HepG2 (cell line): Measurements from ENCODE around the gene JDP2. TPM values are rescaled to one million over a fixed set of nuclear protein-coding genes. Genes with fewer than 3 reads are reported as not detected.

ENCODE experiments used
- ETV6 ChIP-seq: sonication (generic); formaldehyde crosslinking; conservative IDR thresholded peaks from 2 replicates; pipeline ENCODE4 v1.4.0; 2020; ENCODE audit warnings: missing genetic modification reagents
- HOMEZ ChIP-seq: IDR thresholded peaks from 2 replicates; pipeline ENCODE4 v1.6.1; 2016; ENCODE audit warnings: low read depth
- HOXA3 ChIP-seq: sonication (generic); formaldehyde crosslinking; IDR thresholded peaks from 2 replicates; pipeline ENCODE4 v1.5.0; 2020; ENCODE audit warnings: missing genetic modification reagents
- HOXD1 ChIP-seq: sonication (generic); formaldehyde crosslinking; IDR thresholded peaks from 2 replicates; pipeline ENCODE4 v1.5.0; 2020; ENCODE audit warnings: missing genetic modification reagents
- IKZF4 ChIP-seq: sonication (generic); formaldehyde crosslinking; IDR thresholded peaks from 2 replicates; pipeline ENCODE4 v1.5.1; 2020; ENCODE audit warnings: borderline replicate concordance, mild to moderate bottlenecking, low read depth, missing genetic modification reagents; ENCODE audit errors: not compliant biosample characterization
- MAFG ChIP-seq: sonication (generic); formaldehyde crosslinking; IDR thresholded peaks from 2 replicates; pipeline ENCODE4 v1.5.1; 2020; ENCODE audit warnings: mild to moderate bottlenecking, missing genetic modification reagents
- NFE2L2 ChIP-seq: fragments of 150-350 bp; IDR thresholded peaks from 2 replicates; pipeline ENCODE4 v1.6.1; 2014; ENCODE audit warnings: low read length
- NR2F2 ChIP-seq: IDR thresholded peaks from 2 replicates; pipeline ENCODE4 v1.6.1; 2012; ENCODE audit warnings: low read depth, inconsistent platforms, borderline replicate concordance
- NR2F6 ChIP-seq, 2 experiments: IDR thresholded peaks; 2 replicates each; pipeline ENCODE4 v1.6.1; 2016; ENCODE audit warnings: antibody characterized with exemption in 1 of 2, mild to moderate bottlenecking in 1 of 2
- NR3C1 ChIP-seq: sonication (generic); formaldehyde crosslinking; IDR thresholded peaks from 2 replicates; pipeline ENCODE4 v1.4.0; 2020; ENCODE audit warnings: missing genetic modification reagents
- PLRG1 ChIP-seq: fragments of 450-650 bp; conservative IDR thresholded peaks from 2 replicates; pipeline ENCODE4 v1.6.1; 2016
- SOX13 ChIP-seq, 3 experiments: fragments of 450-650 bp in 1 of 3; sonication (generic) in 1 of 3; formaldehyde crosslinking in 1 of 3; IDR thresholded peaks in 2 of 3; conservative IDR thresholded peaks in 1 of 3; 2 replicates each; pipeline versions ENCODE4 v1.5.0 to v1.6.1; 2016 to 2020; ENCODE audit warnings: antibody characterized with exemption in 1 of 3, mild to moderate bottlenecking in 1 of 3, missing compliant biosample characterization in 1 of 3, missing genetic modification reagents in 1 of 3, moderate library complexity in 1 of 3
- SOX5 ChIP-seq: IDR thresholded peaks from 2 replicates; pipeline ENCODE4 v1.6.1; 2016; ENCODE audit warnings: borderline replicate concordance
- THYN1 ChIP-seq: sonication (generic); formaldehyde crosslinking; IDR thresholded peaks from 2 replicates; pipeline ENCODE4 v1.8.1; 2023; ENCODE audit warnings: low read depth, mild to moderate bottlenecking, moderate library complexity, missing genetic modification reagents, borderline replicate concordance
- TSC22D2 ChIP-seq: sonication (generic); formaldehyde crosslinking; IDR thresholded peaks from 2 replicates; pipeline ENCODE4 v1.5.1; 2020; ENCODE audit warnings: missing genetic modification reagents, mild to moderate bottlenecking, borderline replicate concordance
- ZBTB1 ChIP-seq: sonication (generic); formaldehyde crosslinking; IDR thresholded peaks from 2 replicates; pipeline ENCODE4 v1.4.0; 2020; ENCODE audit warnings: missing genetic modification reagents, borderline replicate concordance
- ZBTB7A ChIP-seq: sonication (generic); formaldehyde crosslinking; IDR thresholded peaks from 2 replicates; pipeline ENCODE4 v1.8.0; 2022; ENCODE audit warnings: mild to moderate bottlenecking, missing genetic modification reagents
- ZNF543 ChIP-seq: sonication (generic); formaldehyde crosslinking; IDR thresholded peaks from 2 replicates; pipeline ENCODE4 v1.4.0; 2020; ENCODE audit warnings: mild to moderate bottlenecking, missing genetic modification reagents
- ZNF569 ChIP-seq: sonication (generic); formaldehyde crosslinking; IDR thresholded peaks from 2 replicates; pipeline ENCODE4 v1.5.0; 2020; ENCODE audit warnings: mild to moderate bottlenecking, missing genetic modification reagents, moderate library complexity, borderline replicate concordance
- ZNF644 ChIP-seq: IDR thresholded peaks from 2 replicates; pipeline ENCODE4 v1.6.1; 2016; ENCODE audit warnings: low read depth
- ZNF674 ChIP-seq: sonication (generic); formaldehyde crosslinking; IDR thresholded peaks from 2 replicates; pipeline ENCODE4 v1.5.0; 2020; ENCODE audit warnings: low read depth, mild to moderate bottlenecking, missing genetic modification reagents
- ZNF720 ChIP-seq: sonication (generic); formaldehyde crosslinking; IDR thresholded peaks from 2 replicates; pipeline ENCODE4 v1.4.0; 2020; ENCODE audit warnings: missing genetic modification reagents
- ZNF766 ChIP-seq: sonication (generic); formaldehyde crosslinking; IDR thresholded peaks from 2 replicates; pipeline ENCODE4 v1.5.0; 2020; ENCODE audit warnings: missing genetic modification reagents, borderline replicate concordance
- ZNF816 ChIP-seq: sonication (generic); formaldehyde crosslinking; IDR thresholded peaks from 2 replicates; pipeline ENCODE4 v1.8.0; 2022; ENCODE audit warnings: missing genetic modification reagents, mild to moderate bottlenecking, borderline replicate concordance
- ZZZ3 ChIP-seq: sonication (generic); formaldehyde crosslinking; IDR thresholded peaks from 2 replicates; pipeline ENCODE4 v1.4.0; 2020; ENCODE audit warnings: missing genetic modification reagents, mild to moderate bottlenecking, borderline replicate concordance
- polyA plus RNA-seq, 8 experiments: library from polyadenylated mRNA; depleted of rRNA in 3 of 8; stranded (reverse) in 7 of 8; unstranded in 1 of 8; fragments of >200 nt; fragmentation: Illumina TruSeq in 4 of 8; extraction: Trizol in 4 of 8; gene quantifications; 2 replicates each; pipeline versions ENCODE4 v1.2.1 to v1.2.3, GENCODE V29; 2011 to 2016; ENCODE audit warnings: low read depth in 4 of 8, missing spikeins in 1 of 8, mixed read lengths in 1 of 8; ENCODE audit not compliant: insufficient read depth in 1 of 8
- total RNA-seq, 5 experiments: library from RNA; depleted of rRNA; stranded (reverse); fragments of >200 nt; fragmentation: Illumina TruSeq; extraction: Trizol; gene quantifications; 2 replicates each; pipeline ENCODE4 v1.2.3, GENCODE V29; 2016; ENCODE audit warnings: low read depth in 1 of 5
- TF ChIP-seq, protein P1 (sequence below): sonication (generic); formaldehyde crosslinking; IDR thresholded peaks from 2 replicates; pipeline ENCODE4 v1.8.1; 2023; ENCODE audit warnings: mild to moderate bottlenecking, missing genetic modification reagents
- TF ChIP-seq, protein P2 (sequence below): sonication (generic); formaldehyde crosslinking; IDR thresholded peaks from 2 replicates; pipeline ENCODE4 v1.5.0; 2020; ENCODE audit warnings: mild to moderate bottlenecking, missing genetic modification reagents

JDP2 gene
- total and polyA plus RNA-seq, 2 of the 13 experiments (the other 11 are each of a cell fraction or from before 2014, with no cell fraction given), result 8.0 to 8.9 TPM

DNA sequence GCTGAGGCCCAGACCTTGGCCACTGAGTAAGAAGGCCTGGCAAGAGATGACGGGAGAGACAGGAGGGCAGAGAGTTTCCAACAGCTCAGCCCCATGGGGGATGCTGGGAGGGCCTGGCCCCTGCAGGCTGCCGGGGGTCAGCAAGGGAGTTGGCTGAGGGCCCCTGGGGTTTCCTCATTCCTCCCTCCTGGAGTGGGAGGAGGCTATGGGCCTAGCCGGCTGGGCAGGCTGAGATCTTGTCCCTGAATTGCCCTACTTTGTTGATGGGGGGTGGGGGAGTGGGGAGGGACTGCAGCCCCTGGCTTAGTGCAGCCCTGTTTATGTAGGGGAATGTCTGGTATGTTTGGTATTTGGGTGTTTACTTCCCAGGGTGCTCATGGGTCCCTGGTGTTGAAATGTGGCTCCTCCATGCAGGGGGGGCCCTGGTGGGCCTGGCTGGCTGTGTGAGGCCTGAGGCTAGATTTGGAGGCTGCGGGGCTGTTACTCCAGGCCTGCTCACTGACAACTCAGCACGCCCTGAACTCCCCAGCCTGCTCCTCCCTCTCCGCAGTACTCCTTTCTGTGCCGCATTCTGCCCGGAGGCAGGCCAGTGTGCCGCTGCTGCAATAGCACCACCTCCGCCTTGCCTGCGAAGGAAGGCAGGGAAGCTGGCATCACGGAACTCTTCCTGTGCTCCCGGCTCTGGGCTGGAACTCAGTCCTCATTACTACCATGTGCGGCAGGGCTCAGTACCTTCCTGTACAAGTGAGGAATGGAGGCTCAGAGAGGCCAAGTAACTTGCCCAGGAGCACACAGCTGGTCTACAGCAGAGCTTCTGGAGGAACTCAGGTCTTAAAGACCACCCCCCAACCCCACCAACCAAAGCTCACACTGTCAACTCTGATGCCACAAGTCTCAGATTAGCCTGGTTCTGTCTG lies 25.3 kb downstream of the JDP2 start (continued):
- TF ChIP-seq ZNF569 (no peak), ZNF674 (CRISPR knock-in tag) (no peak), THYN1 (CRISPR knock-in tag) (no peak), ZNF816 (CRISPR knock-in tag) (no peak), ETV6 (CRISPR knock-in tag) (no peak), SOX5 (CRISPR knock-in tag) (peak; percentile 54; the same call in 1 of the 2 replicates), MAFG (CRISPR knock-in tag) (no peak), HOXA3 (peak; percentile 57; the same call in 1 of the 2 replicates), HOXD1 (CRISPR knock-in tag) (no peak), NR3C1 (CRISPR knock-in tag) (no peak), ZNF543 (CRISPR knock-in tag) (no peak), ZBTB7A (no peak), PLRG1 (no peak), IKZF4 (CRISPR knock-in tag) (no peak), NFE2L2 (no peak), ZNF766 (CRISPR knock-in tag) (no peak), ZZZ3 (CRISPR knock-in tag) (no peak), TSC22D2 (CRISPR knock-in tag) (no peak), NR2F6 (IDR thresholded peaks at IDR 0.05) (no peak), NR2F6 (CRISPR knock-in tag; IDR thresholded peaks at IDR 0.05) (no peak), ZNF720 (CRISPR knock-in tag) (no peak), ZNF644 (CRISPR knock-in tag) (no peak), HOMEZ (CRISPR knock-in tag) (no peak), NR2F2 (no peak), ZBTB1 (CRISPR knock-in tag) (no peak), SOX13 (IDR thresholded peaks at IDR 0.05) (0 out of 2 replicates have a peak, but pooled peaks have one; percentile 43), SOX13 (CRISPR knock-in tag; conservative IDR thresholded peaks at IDR 0.05 in 1 of 2, IDR thresholded peaks at IDR 0.05 in 1 of 2) (peak in 1 of 2 experiments; percentile 64; a peak in 2 of 4 replicates)
- TF ChIP-seq, protein P1, sequence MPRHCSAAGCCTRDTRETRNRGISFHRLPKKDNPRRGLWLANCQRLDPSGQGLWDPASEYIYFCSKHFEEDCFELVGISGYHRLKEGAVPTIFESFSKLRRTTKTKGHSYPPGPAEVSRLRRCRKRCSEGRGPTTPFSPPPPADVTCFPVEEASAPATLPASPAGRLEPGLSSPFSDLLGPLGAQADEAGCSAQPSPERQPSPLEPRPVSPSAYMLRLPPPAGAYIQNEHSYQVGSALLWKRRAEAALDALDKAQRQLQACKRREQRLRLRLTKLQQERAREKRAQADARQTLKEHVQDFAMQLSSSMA, result no peak
- TF ChIP-seq, protein P2, sequence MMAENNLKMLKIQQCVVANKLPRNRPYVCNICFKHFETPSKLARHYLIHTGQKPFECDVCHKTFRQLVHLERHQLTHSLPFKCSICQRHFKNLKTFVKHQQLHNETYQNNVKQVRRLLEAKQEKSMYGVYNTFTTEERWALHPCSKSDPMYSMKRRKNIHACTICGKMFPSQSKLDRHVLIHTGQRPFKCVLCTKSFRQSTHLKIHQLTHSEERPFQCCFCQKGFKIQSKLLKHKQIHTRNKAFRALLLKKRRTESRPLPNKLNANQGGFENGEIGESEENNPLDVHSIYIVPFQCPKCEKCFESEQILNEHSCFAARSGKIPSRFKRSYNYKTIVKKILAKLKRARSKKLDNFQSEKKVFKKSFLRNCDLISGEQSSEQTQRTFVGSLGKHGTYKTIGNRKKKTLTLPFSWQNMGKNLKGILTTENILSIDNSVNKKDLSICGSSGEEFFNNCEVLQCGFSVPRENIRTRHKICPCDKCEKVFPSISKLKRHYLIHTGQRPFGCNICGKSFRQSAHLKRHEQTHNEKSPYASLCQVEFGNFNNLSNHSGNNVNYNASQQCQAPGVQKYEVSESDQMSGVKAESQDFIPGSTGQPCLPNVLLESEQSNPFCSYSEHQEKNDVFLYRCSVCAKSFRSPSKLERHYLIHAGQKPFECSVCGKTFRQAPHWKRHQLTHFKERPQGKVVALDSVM (CRISPR knock-in tag), result peak; percentile 95
